ENCODE data around the gene C2CD2.

Gene C2CD2

GRCh38 chr21:41903559-41904351, 50.1 kb downstream of the C2CD2 start:
- no peak for DNase-seq

GRCh38 chr21:41902946-41903345, 50.9 kb downstream of the C2CD2 start:
- no peak for DNase-seq

- no peak for DNase-seq
Measured at GRCh38 chr21:41901782-41902181, 52.0 kb downstream of the C2CD2 start.

- no peak for DNase-seq
Measured at GRCh38 chr21:41901099-41901498, 52.7 kb downstream of the C2CD2 start.

GRCh38 chr21:41900401-41900800, 53.4 kb downstream of the C2CD2 start:
- DNase-seq: no peak

GRCh38 chr21:41899426-41900202, 54.2 kb downstream of the C2CD2 start:
- no peak for DNase-seq

- DNase-seq: no peak
Measured at GRCh38 chr21:41898998-41899397, 54.8 kb downstream of the C2CD2 start.

- no peak for DNase-seq
Measured at GRCh38 chr21:41897700-41898099, 56.1 kb downstream of the C2CD2 start.

- no peak for DNase-seq
Measured at GRCh38 chr21:41897047-41897669, 56.7 kb downstream of the C2CD2 start.

- DNase-seq: no peak
Measured at GRCh38 chr21:41895643-41896493, 58.0 kb downstream of the C2CD2 start.

GRCh38 chr21:41894922-41895557, 58.8 kb downstream of the C2CD2 start:
- no peak for DNase-seq

GRCh38 chr21:41894511-41894910, 59.3 kb downstream of the C2CD2 start:
- DNase-seq: no peak

GRCh38 chr21:41892726-41893125, 61.1 kb downstream of the C2CD2 start:
- no peak for DNase-seq

- DNase-seq: no peak
Measured at GRCh38 chr21:41891132-41891531, 62.7 kb downstream of the C2CD2 start.

- DNase-seq: no peak
Measured at GRCh38 chr21:41890355-41890754, 63.5 kb downstream of the C2CD2 start.

GRCh38 chr21:41888749-41889376, 65.0 kb downstream of the C2CD2 start:
- no peak for DNase-seq

- DNase-seq: no peak
Measured at GRCh38 chr21:41887667-41888066, 66.2 kb downstream of the C2CD2 start.

- no peak for DNase-seq
Measured at GRCh38 chr21:41886328-41886727, 67.5 kb downstream of the C2CD2 start.

- DNase-seq: no peak
Measured at GRCh38 chr21:41885341-41886024, 68.3 kb downstream of the C2CD2 start.

- DNase-seq: no peak
Measured at GRCh38 chr21:41884501-41885030, 69.3 kb downstream of the C2CD2 start.

GRCh38 chr21:41883582-41883981, 70.2 kb downstream of the C2CD2 start:
- DNase-seq: no peak
